ENCODE results near the gene TAF11. TPM values are rescaled to one million over a fixed set of nuclear protein-coding genes. Genes with fewer than 3 reads are reported as not detected.
A peak's percentile ranks its signal among the peaks of the same experiment; 100 is the strongest.
"Not testable (repeated sequence)": the region's sequence is repeated elsewhere in the genome, so short reads cannot be mapped to it uniquely, and the experiment has no call there.

Gene TAF11
- total and polyA plus RNA-seq, 4 donors, result 7.3 to 16.0 (median 12.1) TPM

DNA sequence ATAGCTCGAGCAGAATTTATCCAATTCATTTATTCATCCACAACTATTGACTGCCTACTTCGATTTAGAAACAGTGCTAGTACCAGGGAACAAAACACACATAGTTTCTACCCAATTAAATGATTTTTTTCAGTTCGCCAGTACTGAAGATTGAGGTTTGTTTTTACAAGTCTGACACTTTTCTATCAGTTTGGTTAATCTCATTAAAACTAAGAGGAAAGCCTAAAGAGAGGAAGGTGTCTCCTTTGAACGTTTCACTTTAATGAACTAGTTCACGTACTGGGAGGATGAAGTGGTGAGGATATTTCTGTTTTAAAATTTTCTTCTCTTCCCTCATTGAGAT lies 643 bp upstream of the TAF11 start:
- TF ChIP-seq FOXA2 (IDR thresholded peaks at IDR 0.05) (no peak), FOXA1 (IDR thresholded peaks at IDR 0.05) (no peak), TAF1 (conservative IDR thresholded peaks at IDR 0.05) (no peak), JUND (IDR thresholded peaks at IDR 0.05) (no peak), YY1 (IDR thresholded peaks at IDR 0.05) (no peak), RXRA (IDR thresholded peaks at IDR 0.05) (no peak), GABPA (IDR thresholded peaks at IDR 0.05 in 1 of 2, conservative IDR thresholded peaks at IDR 0.05 in 1 of 2) (no peak), HNF4A (conservative IDR thresholded peaks at IDR 0.05) (no peak), NR2F2 (IDR thresholded peaks at IDR 0.05) (no peak), RAD21 (IDR thresholded peaks at IDR 0.05) (no peak), EGR1 (IDR thresholded peaks at IDR 0.05; ENCODE audit: low read depth in 2 of 2) (no peak), HNF4G (IDR thresholded peaks at IDR 0.05) (no peak), ATF3 (IDR thresholded peaks at IDR 0.05) (no peak)
- TF ChIP-seq, protein P1, sequence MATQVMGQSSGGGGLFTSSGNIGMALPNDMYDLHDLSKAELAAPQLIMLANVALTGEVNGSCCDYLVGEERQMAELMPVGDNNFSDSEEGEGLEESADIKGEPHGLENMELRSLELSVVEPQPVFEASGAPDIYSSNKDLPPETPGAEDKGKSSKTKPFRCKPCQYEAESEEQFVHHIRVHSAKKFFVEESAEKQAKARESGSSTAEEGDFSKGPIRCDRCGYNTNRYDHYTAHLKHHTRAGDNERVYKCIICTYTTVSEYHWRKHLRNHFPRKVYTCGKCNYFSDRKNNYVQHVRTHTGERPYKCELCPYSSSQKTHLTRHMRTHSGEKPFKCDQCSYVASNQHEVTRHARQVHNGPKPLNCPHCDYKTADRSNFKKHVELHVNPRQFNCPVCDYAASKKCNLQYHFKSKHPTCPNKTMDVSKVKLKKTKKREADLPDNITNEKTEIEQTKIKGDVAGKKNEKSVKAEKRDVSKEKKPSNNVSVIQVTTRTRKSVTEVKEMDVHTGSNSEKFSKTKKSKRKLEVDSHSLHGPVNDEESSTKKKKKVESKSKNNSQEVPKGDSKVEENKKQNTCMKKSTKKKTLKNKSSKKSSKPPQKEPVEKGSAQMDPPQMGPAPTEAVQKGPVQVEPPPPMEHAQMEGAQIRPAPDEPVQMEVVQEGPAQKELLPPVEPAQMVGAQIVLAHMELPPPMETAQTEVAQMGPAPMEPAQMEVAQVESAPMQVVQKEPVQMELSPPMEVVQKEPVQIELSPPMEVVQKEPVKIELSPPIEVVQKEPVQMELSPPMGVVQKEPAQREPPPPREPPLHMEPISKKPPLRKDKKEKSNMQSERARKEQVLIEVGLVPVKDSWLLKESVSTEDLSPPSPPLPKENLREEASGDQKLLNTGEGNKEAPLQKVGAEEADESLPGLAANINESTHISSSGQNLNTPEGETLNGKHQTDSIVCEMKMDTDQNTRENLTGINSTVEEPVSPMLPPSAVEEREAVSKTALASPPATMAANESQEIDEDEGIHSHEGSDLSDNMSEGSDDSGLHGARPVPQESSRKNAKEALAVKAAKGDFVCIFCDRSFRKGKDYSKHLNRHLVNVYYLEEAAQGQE (IDR thresholded peaks at IDR 0.05), result no peak
- TF ChIP-seq, protein P2, sequence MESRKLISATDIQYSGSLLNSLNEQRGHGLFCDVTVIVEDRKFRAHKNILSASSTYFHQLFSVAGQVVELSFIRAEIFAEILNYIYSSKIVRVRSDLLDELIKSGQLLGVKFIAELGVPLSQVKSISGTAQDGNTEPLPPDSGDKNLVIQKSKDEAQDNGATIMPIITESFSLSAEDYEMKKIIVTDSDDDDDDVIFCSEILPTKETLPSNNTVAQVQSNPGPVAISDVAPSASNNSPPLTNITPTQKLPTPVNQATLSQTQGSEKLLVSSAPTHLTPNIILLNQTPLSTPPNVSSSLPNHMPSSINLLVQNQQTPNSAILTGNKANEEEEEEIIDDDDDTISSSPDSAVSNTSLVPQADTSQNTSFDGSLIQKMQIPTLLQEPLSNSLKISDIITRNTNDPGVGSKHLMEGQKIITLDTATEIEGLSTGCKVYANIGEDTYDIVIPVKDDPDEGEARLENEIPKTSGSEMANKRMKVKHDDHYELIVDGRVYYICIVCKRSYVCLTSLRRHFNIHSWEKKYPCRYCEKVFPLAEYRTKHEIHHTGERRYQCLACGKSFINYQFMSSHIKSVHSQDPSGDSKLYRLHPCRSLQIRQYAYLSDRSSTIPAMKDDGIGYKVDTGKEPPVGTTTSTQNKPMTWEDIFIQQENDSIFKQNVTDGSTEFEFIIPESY (IDR thresholded peaks at IDR 0.05), result no peak
- TF ChIP-seq, protein P3, sequence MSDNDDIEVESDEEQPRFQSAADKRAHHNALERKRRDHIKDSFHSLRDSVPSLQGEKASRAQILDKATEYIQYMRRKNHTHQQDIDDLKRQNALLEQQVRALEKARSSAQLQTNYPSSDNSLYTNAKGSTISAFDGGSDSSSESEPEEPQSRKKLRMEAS (IDR thresholded peaks at IDR 0.05), result no peak
- H3K36me3 ChIP-seq (ENCODE audit: control insufficient read depth in 4 of 4, insufficient read depth in 3 of 4, low read depth in 1 of 4, low read length in 3 of 4), result no peaks in the 10 kb centered on the region
- peaks cover 0 to 40% (median 18%) of the 10 kb centered on the region in 4 donors for H3K4me1 ChIP-seq (ENCODE audit: control insufficient read depth in 4 of 4, insufficient read depth in 4 of 4, low read length in 3 of 4)
- H3K9ac ChIP-seq (ENCODE audit: low read depth in 1 of 2, low read length in 2 of 2), result peak overlapping the region; percentile 55 to 98
- H3K4me3 ChIP-seq (ENCODE audit: low read depth in 1 of 3, low read length in 3 of 3), result peak overlapping the region; percentile 90 to 99 (median 95)
- no peaks in the 10 kb centered on the region for H3K27me3 ChIP-seq (ENCODE audit: control insufficient read depth in 4 of 4, insufficient read depth in 4 of 4, low read length in 3 of 4)
- no peak for DNase-seq (ENCODE audit: low spot score)
- H3K9me3 ChIP-seq (ENCODE audit: control insufficient read depth in 4 of 4, low read length in 3 of 4), result no peaks in the 10 kb centered on the region
- peak overlapping the region; percentile 86 for H3K27ac ChIP-seq (ENCODE audit: low read depth in 1 of 2, low read length in 2 of 2)
- under 1% methylated on average over 5 of the region's 5 CpGs for WGBS

DNA sequence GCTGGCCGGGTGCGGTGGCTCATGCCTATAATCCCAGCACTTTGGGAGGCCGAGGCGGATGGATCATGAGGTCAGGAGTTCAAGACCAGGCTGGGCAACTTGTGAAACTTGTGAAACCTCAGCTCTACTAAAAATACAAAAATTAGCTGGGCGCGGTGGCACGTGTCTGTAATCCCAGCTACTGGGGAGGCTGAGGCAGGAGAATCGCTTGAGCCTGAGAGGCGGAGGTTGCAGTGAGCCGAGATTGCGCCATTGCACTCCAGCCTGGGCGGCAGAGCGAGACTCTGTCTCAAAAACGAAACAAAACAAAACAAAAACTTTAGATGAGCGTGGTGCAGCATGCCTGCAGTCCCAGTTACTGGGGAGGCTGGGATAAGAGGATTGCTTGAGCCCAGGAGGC lies 2.0 kb downstream of the TAF11 start:
- H3K27me3 ChIP-seq (ENCODE audit: control insufficient read depth in 4 of 4, insufficient read depth in 4 of 4, low read length in 3 of 4); H3K36me3 ChIP-seq (ENCODE audit: control insufficient read depth in 4 of 4, insufficient read depth in 3 of 4, low read depth in 1 of 4, low read length in 3 of 4); H3K27ac ChIP-seq (ENCODE audit: low read depth in 1 of 2, low read length in 2 of 2); H3K9ac ChIP-seq (ENCODE audit: low read depth in 1 of 2, low read length in 2 of 2); H3K9me3 ChIP-seq (ENCODE audit: control insufficient read depth in 4 of 4, low read length in 3 of 4); H3K4me3 ChIP-seq (ENCODE audit: low read depth in 1 of 3, low read length in 3 of 3); DNase-seq (ENCODE audit: low spot score): not testable (repeated sequence)
- peaks cover 0 to 33% (median 18%) of the 10 kb centered on the region in 4 donors for H3K4me1 ChIP-seq (ENCODE audit: control insufficient read depth in 4 of 4, insufficient read depth in 4 of 4, low read length in 3 of 4)
- WGBS, result 93% methylated on average over 15 of the region's 15 CpGs

All from liver (tissue), 9 donors.